Motor neuron (in vitro differentiated cells): ENCODE data around the gene GSK3A. TPM values are rescaled to one million over a fixed set of nuclear protein-coding genes. Genes with fewer than 3 reads are reported as not detected.

Experiments
- ATAC-seq, 8 experiments: fragments of 200-7000 bp; cut with Tn5 transposase; replicated peaks in 6 of 8; 2 replicates each; pipeline ENCODE4 v1.8.0; 2021; ENCODE audit warnings: mild to moderate bottlenecking in 8 of 8, moderate library complexity in 8 of 8
- H3K27ac ChIP-seq, 2 donors: fragments of 250-450 bp; sonication (Bioruptor Pico); 2 replicates each; pipeline ENCODE4 v1.9.0; 2021; ENCODE audit warnings: antibody characterized with exemption in 2 of 2, mild to moderate bottlenecking in 2 of 2, moderate library complexity in 1 of 2
- H3K4me1 ChIP-seq, 2 donors: fragments of 250-450 bp; sonication (Bioruptor Pico); replicated peaks in 1 of 2; 2 replicates each; pipeline ENCODE4 v1.6.1; 2021; ENCODE audit warnings: antibody characterized with exemption in 2 of 2, mild to moderate bottlenecking in 2 of 2, moderate library complexity in 1 of 2
- H3K4me3 ChIP-seq, 5 donors: fragments of 250-450 bp; sonication (Bioruptor Pico); 2 replicates each; pipeline ENCODE4 v1.9.0; 2021; ENCODE audit warnings: antibody characterized with exemption in 5 of 5, mild to moderate bottlenecking in 5 of 5, moderate library complexity in 4 of 5
- WGBS, 10 experiments: fragments of 450-650 bp; shearing (Covaris generic); methylation state at CpG; one replicate each; pipeline ENCODE4 v1.0.0; 2022; 5-methylcytosine and 5-hydroxymethylcytosine counted together
- in situ Hi-C, 9 experiments: fragments of 400-800 bp; cut with MboI; loops; one replicate each; pipeline ENCODE4 v1.15.0; 2021; ENCODE audit warnings: low sequenced_read_pairs in 9 of 9, low pct_unique_long_range_greater_than_20kb in 2 of 9; ENCODE audit not compliant: unreplicated experiment in 9 of 9
- total RNA-seq, 8 experiments: library from RNA; unstranded; fragments of 300-600 nt; gene quantifications; 2 replicates each; pipeline versions ENCODE4 v1.2.3 to v1.2.4, GENCODE V29; 2022

The GSK3A gene
- total RNA-seq, 8 experiments from 2014 or later: 17.7 to 30.0 (median 26.5) TPM

DNA sequence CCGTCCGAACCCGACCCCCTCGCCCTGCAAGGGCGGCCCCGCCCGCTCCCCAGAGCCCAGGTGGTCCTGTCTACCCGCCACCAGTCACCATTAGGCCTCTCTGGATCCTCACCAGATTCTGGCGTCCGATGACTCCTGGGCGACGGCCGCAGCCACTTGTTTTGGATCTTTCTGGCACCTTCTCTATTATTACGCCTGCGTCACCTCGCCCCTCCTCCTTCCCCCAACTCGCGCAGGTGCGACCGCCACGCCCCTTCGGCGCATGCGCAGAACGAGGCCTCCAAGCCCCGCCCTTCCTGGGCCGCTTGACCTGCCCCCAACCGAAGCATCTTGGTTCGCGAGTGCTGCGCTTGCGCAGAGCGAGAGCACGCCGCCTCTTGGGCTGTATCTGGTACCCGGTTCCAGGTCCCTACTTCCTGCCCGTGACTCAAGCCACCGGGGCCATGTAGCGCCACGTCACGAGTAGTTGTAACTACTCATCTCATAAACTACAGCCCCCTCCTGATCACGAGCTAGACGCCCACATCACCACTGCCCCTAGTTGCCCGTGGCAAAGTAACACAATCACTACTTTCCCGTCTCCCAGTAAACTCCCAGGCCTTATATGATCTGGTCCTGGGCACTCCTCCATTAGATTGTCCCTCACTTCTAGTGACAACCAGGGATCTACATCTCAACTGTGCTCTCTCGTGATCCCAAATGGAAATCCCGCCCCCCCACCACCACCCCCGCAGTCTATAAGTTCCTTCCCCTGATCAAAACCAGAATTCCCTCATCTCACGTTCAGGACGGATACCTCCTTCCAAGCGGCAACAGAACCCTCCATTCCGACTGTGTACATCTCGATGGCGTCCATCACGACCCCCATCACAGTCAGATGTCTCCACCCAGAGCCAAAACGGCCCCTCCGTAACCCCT is 24.6 kb downstream of the GSK3A start, which contains the start of gene DEDD2:
TSS of gene DEDD2 (minus strand) at position 158 of the 918 bp plus-strand sequence. CDS start 670 bp downstream, outside the sequence.
- peak; percentile 61 to 73 (median 65) for ATAC-seq
- Histone ChIP-seq H3K4me3 (peak within 1 kb of the TSS; percentile 68 to 89 (median 80)), H3K4me1 (peaks cover 22% of the 10 kb centered on the region in 2 donors), H3K27ac (peak within 1 kb of the TSS; percentile 82 to 88)
- in situ Hi-C loops: loop anchor here in 2 of 9 experiments (25.0 kb wide), 1 partner anchor 105 kb away; no protein-coding TSS in a partner anchor
- 0 to 72% (median 5%) methylated on average over 3 to 17 of the region's 57 CpGs; no CpG with 5 or more reads in 5 of the 10 experiments for WGBS, 10 experiments

- Histone ChIP-seq H3K4me1 (peaks cover 22% of the 10 kb centered on the region in 2 donors), H3K4me3 (peak overlapping the region; percentile 68 to 89 (median 80)), H3K27ac (peak overlapping the region; percentile 69 to 84)
- WGBS, 10 experiments: 4 to 10% methylated on average over 4 to 23 of the region's 79 CpGs; no CpG with 5 or more reads in 8 of the 10 experiments
- in situ Hi-C loops: loop anchor here in 2 of 9 experiments (25.0 kb wide), 1 partner anchor 105 kb away; no protein-coding TSS in a partner anchor
- ATAC-seq: peak; percentile 7 to 35 (median 20)
Measured at GRCh38 chr19:42216653-42217519, 25.5 kb downstream of the GSK3A start.

DNA sequence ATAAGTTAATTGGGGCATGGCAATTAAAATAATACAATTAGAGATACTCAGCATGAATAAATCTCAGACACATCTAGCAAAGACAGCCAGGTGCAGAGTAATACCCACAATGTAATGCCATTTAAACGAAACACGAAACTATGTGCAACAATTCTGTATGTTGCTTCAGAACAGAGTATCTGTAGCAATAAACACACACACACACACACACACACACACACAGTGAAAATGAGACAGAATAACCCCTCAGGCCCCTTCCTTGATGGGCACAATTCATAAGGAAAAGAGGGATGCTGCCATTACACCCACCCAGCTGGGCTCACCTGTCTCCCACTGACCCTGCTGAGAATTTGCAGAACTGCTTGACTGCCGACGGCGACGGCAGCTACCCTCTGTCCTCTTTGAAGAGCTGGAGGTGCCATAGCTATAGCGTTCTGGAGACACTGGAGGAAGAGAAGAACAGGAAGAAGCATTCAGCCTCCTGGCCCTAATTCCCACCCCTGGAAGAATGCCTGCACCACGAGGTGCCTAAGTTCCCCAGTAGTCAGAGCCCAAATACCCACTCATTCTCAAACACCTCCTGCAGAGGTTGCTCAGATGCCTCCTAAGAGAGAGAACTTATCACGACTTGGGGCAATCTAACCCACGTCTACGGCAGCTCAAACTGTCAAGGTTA is 27.5 kb downstream of the GSK3A start:
- WGBS, 10 experiments: 75 to 100% (median 99%) methylated on average over 1 to 9 of the region's 11 CpGs; no CpG with 5 or more reads in 2 of the 10 experiments
- Histone ChIP-seq H3K4me3 (peak overlapping the region in 1 of 5 donors; percentile 84), H3K27ac (no peak overlapping the region), H3K4me1 (peaks cover 17 to 22% of the 10 kb centered on the region in 2 donors)
- in situ Hi-C loops: loop anchor here in 2 of 9 experiments (25.0 kb wide), 1 partner anchor 103 kb away; no protein-coding TSS in a partner anchor
- no peak for ATAC-seq

- 67 to 100% (median 100%) methylated on average over 1 of the region's 1 CpG; no CpG with 5 or more reads in 2 of the 10 experiments for WGBS, 10 experiments
- Histone ChIP-seq H3K27ac (no peak overlapping the region), H3K4me3 (no peak overlapping the region), H3K4me1 (peaks cover 5 to 9% of the 10 kb centered on the region in 2 donors)
- in situ Hi-C loops: loop anchor here in 2 of 9 experiments (25.0 kb wide), 1 partner anchor 101 kb away; no protein-coding TSS in a partner anchor
- no peak for ATAC-seq
Measured at GRCh38 chr19:42212886-42213285, 29.5 kb downstream of the GSK3A start.

DNA sequence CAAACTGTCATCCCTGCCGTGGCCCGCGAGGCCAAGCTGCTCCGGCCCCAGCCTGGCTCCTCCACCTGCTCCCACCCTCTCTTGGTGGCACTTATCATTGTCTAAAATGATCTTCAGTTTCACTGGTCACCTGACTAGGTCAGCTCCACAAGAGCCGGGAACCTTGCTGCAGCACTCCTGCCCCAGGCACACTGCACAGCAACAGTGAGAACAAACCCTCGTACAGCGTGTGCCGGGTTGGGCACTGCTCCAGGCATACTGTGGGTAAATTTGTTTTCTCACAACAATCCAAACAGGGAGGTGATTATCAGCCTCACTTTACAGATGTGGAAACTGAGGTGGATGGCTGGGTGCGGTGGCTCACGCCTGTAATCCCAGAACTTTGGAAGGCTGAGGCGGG is 33.8 kb downstream of the GSK3A start:
- 72 to 100% (median 92%) methylated on average over 1 to 9 of the region's 11 CpGs; no CpG with 5 or more reads in 3 of the 10 experiments for WGBS, 10 experiments
- in situ Hi-C loops: loop anchor here in 2 of 9 experiments (25.0 kb wide), 1 partner anchor 96 kb away; no protein-coding TSS in a partner anchor
- Histone ChIP-seq H3K4me1 (no peaks in the 10 kb centered on the region), H3K4me3 (no peak overlapping the region), H3K27ac (no peak overlapping the region)
- ATAC-seq: no peak

DNA sequence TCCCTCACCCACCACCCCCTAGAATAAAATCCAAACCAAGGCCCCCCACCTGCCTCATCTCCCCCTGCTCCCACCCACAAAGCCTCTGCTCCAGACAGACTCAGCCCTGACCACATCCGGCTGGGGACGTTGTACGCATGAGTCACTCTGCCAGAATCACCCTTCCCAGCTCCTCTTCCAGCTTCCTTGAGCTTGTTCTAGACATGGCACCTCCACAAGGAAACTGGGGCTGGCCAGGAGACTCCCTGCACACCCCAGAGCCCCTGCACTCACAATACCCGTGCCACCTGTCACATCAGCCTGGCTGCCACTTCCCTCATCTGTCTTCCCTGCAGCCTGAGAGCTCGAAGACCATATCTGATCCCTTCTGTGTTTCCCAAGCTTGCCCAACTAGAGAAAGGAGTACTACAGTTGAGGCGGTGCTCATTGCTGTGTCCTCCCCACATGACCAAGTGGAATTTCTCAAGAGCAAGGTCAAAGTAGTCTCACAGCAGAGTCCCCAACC is 34.6 kb downstream of the GSK3A start:
- ATAC-seq: peak in 4 of 8 experiments; percentile 34 to 61 (median 40)
- in situ Hi-C loops: loop anchor here in 2 of 9 experiments (25.0 kb wide), 1 partner anchor 96 kb away; no protein-coding TSS in a partner anchor
- no peak overlapping the region for H3K27ac ChIP-seq
- no peak overlapping the region for H3K4me3 ChIP-seq
- WGBS, 10 experiments: 86 to 100% (median 90%) methylated on average over 1 to 5 of the region's 6 CpGs; no CpG with 5 or more reads in 4 of the 10 experiments
- no peaks in the 10 kb centered on the region for H3K4me1 ChIP-seq

- peak in 7 of 8 experiments; percentile 29 to 78 (median 39) for ATAC-seq
- 80 to 100% (median 90%) methylated on average over 1 to 3 of the region's 14 CpGs; no CpG with 5 or more reads in 7 of the 10 experiments for WGBS, 10 experiments
- Histone ChIP-seq H3K4me1 (no peaks in the 10 kb centered on the region), H3K4me3 (no peak overlapping the region), H3K27ac (no peak overlapping the region)
- in situ Hi-C loops: loop anchor here in 2 of 9 experiments (25.0 kb wide), 1 partner anchor 95 kb away; no protein-coding TSS in a partner anchor
Measured at GRCh38 chr19:42206871-42207755, 35.3 kb downstream of the GSK3A start.

GRCh38 chr19:42204664-42205063 is 37.7 kb downstream of the GSK3A start:
- Histone ChIP-seq H3K4me1 (no peaks in the 10 kb centered on the region), H3K4me3 (no peak overlapping the region), H3K27ac (no peak overlapping the region)
- in situ Hi-C loops: loop anchor here in 2 of 9 experiments (25.0 kb wide), 1 partner anchor 92 kb away; no protein-coding TSS in a partner anchor
- ATAC-seq: no peak
- WGBS, 10 experiments: 63 to 100% (median 94%) methylated on average over 1 to 3 of the region's 6 CpGs; no CpG with 5 or more reads in 5 of the 10 experiments

- 92 to 100% methylated on average over 1 to 2 of the region's 2 CpGs; no CpG with 5 or more reads in 8 of the 10 experiments for WGBS, 10 experiments
- ATAC-seq: no peak
- Histone ChIP-seq H3K27ac (no peak overlapping the region), H3K4me3 (no peak overlapping the region), H3K4me1 (no peaks in the 10 kb centered on the region)
- in situ Hi-C loops: loop anchor here in 2 of 9 experiments (25.0 kb wide), 1 partner anchor 91 kb away; no protein-coding TSS in a partner anchor
Measured at GRCh38 chr19:42203700-42204099, 38.7 kb downstream of the GSK3A start.

GRCh38 chr19:42202290-42202880 is 40.0 kb downstream of the GSK3A start:
- in situ Hi-C loops: loop anchor here in 2 of 9 experiments (25.0 kb wide), 1 partner anchor 90 kb away; no protein-coding TSS in a partner anchor
- WGBS, 10 experiments: 57 to 100% (median 85%) methylated on average over 1 to 3 of the region's 5 CpGs; no CpG with 5 or more reads in 2 of the 10 experiments
- no peak overlapping the region for H3K4me3 ChIP-seq

More at GRCh38 chr19:42202290-42202880, 40.0 kb downstream of the GSK3A start:
- ATAC-seq: no peak
- H3K27ac ChIP-seq: no peak overlapping the region
- no peaks in the 10 kb centered on the region for H3K4me1 ChIP-seq
